Loucy (cell line): ENCODE results near the gene NID2.

ENCODE experiments used
- H2AFZ ChIP-seq: fragments of 200-600 bp; sonication (generic); 2 replicates; pipeline ENCODE4 v1.6.0; 2016; ENCODE audit warnings: antibody characterized with exemption, mild to moderate bottlenecking, low read length, moderate library complexity
- H3F3A ChIP-seq: fragments of 200-600 bp; 2 replicates; pipeline ENCODE4 v1.6.0; 2016; ENCODE audit warnings: antibody characterized with exemption, low read depth, mild to moderate bottlenecking
- H3K27me3 ChIP-seq: fragments of 200-600 bp; sonication (generic); 2 replicates; pipeline ENCODE4 v1.6.1; 2014; ENCODE audit warnings: low read length, mild to moderate bottlenecking; ENCODE audit not compliant: insufficient read depth, poor library complexity, severe bottlenecking
- H3K36me3 ChIP-seq: fragments of 200-600 bp; sonication (generic); 2 replicates; pipeline ENCODE4 v1.6.1; 2016; ENCODE audit warnings: low read length; ENCODE audit not compliant: insufficient read depth
- H3K4me1 ChIP-seq: fragments of 200-600 bp; sonication (generic); 2 replicates; pipeline ENCODE4 v1.5.1; 2014; ENCODE audit warnings: low read length, mild to moderate bottlenecking; ENCODE audit not compliant: insufficient read depth, poor library complexity, severe bottlenecking
- H3K4me2 ChIP-seq: fragments of 200-600 bp; sonication (generic); 2 replicates; pipeline ENCODE4 v1.6.0; 2014; ENCODE audit warnings: antibody characterized with exemption, low read length, low read depth, mild to moderate bottlenecking; ENCODE audit not compliant: poor library complexity, severe bottlenecking
- H3K4me3 ChIP-seq: fragments of 200-600 bp; sonication (generic); 2 replicates; pipeline ENCODE4 v1.5.1; 2014; ENCODE audit warnings: low read length, mild to moderate bottlenecking, mixed read lengths; ENCODE audit not compliant: poor library complexity, severe bottlenecking
- H3K79me2 ChIP-seq: fragments of 200-600 bp; sonication (generic); 2 replicates; pipeline ENCODE4 v1.6.1; 2014; ENCODE audit warnings: low read length; ENCODE audit not compliant: insufficient read depth
- H3K9ac ChIP-seq: fragments of 200-600 bp; sonication (generic); 2 replicates; pipeline ENCODE4 v1.6.0; 2014; ENCODE audit warnings: mild to moderate bottlenecking, low read depth, low read length, moderate library complexity; ENCODE audit not compliant: poor library complexity, severe bottlenecking
- H3K9me2 ChIP-seq: fragments of 200-600 bp; sonication (generic); replicated peaks from 2 replicates; pipeline ENCODE4 v1.6.1; 2016; ENCODE audit warnings: low read depth, low read length, mixed read lengths
- H3K9me3 ChIP-seq: fragments of 200-600 bp; sonication (generic); 2 replicates; pipeline ENCODE4 v1.6.1; 2014; ENCODE audit warnings: mild to moderate bottlenecking, antibody characterized with exemption, low read length, low read depth; ENCODE audit not compliant: insufficient read depth
- H4K20me1 ChIP-seq: fragments of 200-600 bp; sonication (generic); 2 replicates; pipeline ENCODE4 v1.6.0; 2014; ENCODE audit warnings: antibody characterized with exemption, low read length, mild to moderate bottlenecking; ENCODE audit not compliant: insufficient read depth, poor library complexity, severe bottlenecking
- CTCF ChIP-seq: fragments of 200-600 bp; sonication (generic); conservative IDR thresholded peaks from 2 replicates; pipeline ENCODE4 v1.5.1; 2014; ENCODE audit warnings: mild to moderate bottlenecking, antibody characterized with exemption, low read length
- EZH2phosphoT487 ChIP-seq: fragments of 200-600 bp; IDR thresholded peaks from 2 replicates; pipeline ENCODE4 v1.6.1; 2018; ENCODE audit warnings: antibody characterized with exemption, mild to moderate bottlenecking, moderate library complexity, borderline replicate concordance

Gene NID2

GRCh38 chr14:52026017-52026660 lies 42.7 kb downstream of the NID2 start:
- no peak overlapping the region for H2AFZ ChIP-seq
- no peak overlapping the region for H3K4me2 ChIP-seq
- TF ChIP-seq EZH2phosphoT487 (no peak), CTCF (no peak)
- H3K36me3 ChIP-seq = no peaks in the 10 kb centered on the region
- H4K20me1 ChIP-seq = no peaks in the 10 kb centered on the region
- no peak overlapping the region for H3K9ac ChIP-seq
- H3F3A ChIP-seq = no peaks in the 10 kb centered on the region
- H3K9me3 ChIP-seq = peaks cover 5% of the 10 kb centered on the region; the same call in 1 of the 2 replicates
- H3K27me3 ChIP-seq = no peaks in the 10 kb centered on the region
- peaks cover 19% of the 10 kb centered on the region for H3K4me1 ChIP-seq
- H3K79me2 ChIP-seq = no peaks in the 10 kb centered on the region
- no peaks in the 10 kb centered on the region for H3K9me2 ChIP-seq
- H3K4me3 ChIP-seq = no peak overlapping the region

GRCh38 chr14:52025310-52025709 lies 43.5 kb downstream of the NID2 start:
- Histone ChIP-seq H3K4me1 (peaks cover 21% of the 10 kb centered on the region), H3K9me3 (peaks cover 5% of the 10 kb centered on the region; the same call in 1 of the 2 replicates), H3K27me3 (no peaks in the 10 kb centered on the region), H2AFZ (no peak overlapping the region), H3K4me3 (no peak overlapping the region), H3K79me2 (no peaks in the 10 kb centered on the region), H4K20me1 (no peaks in the 10 kb centered on the region), H3K36me3 (no peaks in the 10 kb centered on the region), H3K9me2 (no peaks in the 10 kb centered on the region), H3K9ac (no peak overlapping the region), H3F3A (no peaks in the 10 kb centered on the region), H3K4me2 (no peak overlapping the region)
- TF ChIP-seq CTCF = no peak
- TF ChIP-seq EZH2phosphoT487 = no peak

- no peak for TF ChIP-seq CTCF
- TF ChIP-seq EZH2phosphoT487 = no peak
- Histone ChIP-seq H3F3A (no peaks in the 10 kb centered on the region), H3K4me3 (no peak overlapping the region), H3K79me2 (no peaks in the 10 kb centered on the region), H3K9ac (no peak overlapping the region), H3K9me2 (no peaks in the 10 kb centered on the region), H2AFZ (no peak overlapping the region), H3K36me3 (no peaks in the 10 kb centered on the region), H3K27me3 (no peaks in the 10 kb centered on the region), H3K4me1 (peaks cover 21% of the 10 kb centered on the region), H3K9me3 (peaks cover 5% of the 10 kb centered on the region; the same call in 1 of the 2 replicates), H3K4me2 (no peak overlapping the region), H4K20me1 (no peaks in the 10 kb centered on the region)
Measured at GRCh38 chr14:52023518-52023917, 45.3 kb downstream of the NID2 start.
